Trophoblast cell (in vitro differentiated cells and primary cell): ENCODE data around the gene NKAIN4.

Source experiments
- DNase-seq, 2 donors: peaks; one replicate each; pipeline ENCODE4 v3.0.0-alpha.2; 2016
- H2AFZ ChIP-seq: 2 replicates; pipeline ENCODE4 v1.6.1; 2013; ENCODE audit warnings: low read length, moderate library complexity, mild to moderate bottlenecking; ENCODE audit not compliant: insufficient read depth, poor library complexity
- H2AK5ac ChIP-seq: 2 replicates; pipeline ENCODE4 v1.6.1; 2013; ENCODE audit warnings: mild to moderate bottlenecking, low read length
- H2BK120ac ChIP-seq: 2 replicates; pipeline ENCODE4 v1.6.1; 2013; ENCODE audit warnings: low read length, mild to moderate bottlenecking, moderate library complexity; ENCODE audit not compliant: insufficient read depth, poor library complexity
- H2BK12ac ChIP-seq: 2 replicates; pipeline ENCODE4 v1.6.1; 2013; ENCODE audit warnings: mild to moderate bottlenecking, low read length, moderate library complexity
- H2BK5ac ChIP-seq: 2 replicates; pipeline ENCODE4 v1.6.1; 2013; ENCODE audit warnings: low read length, low read depth, moderate library complexity, mild to moderate bottlenecking; ENCODE audit not compliant: poor library complexity
- H3K14ac ChIP-seq: 2 replicates; pipeline ENCODE4 v1.6.1; 2013; ENCODE audit warnings: mild to moderate bottlenecking, low read length
- H3K18ac ChIP-seq: 2 replicates; pipeline ENCODE4 v1.6.1; 2013; ENCODE audit warnings: mild to moderate bottlenecking, low read length
- H3K23ac ChIP-seq: 2 replicates; pipeline ENCODE4 v1.6.1; 2013; ENCODE audit warnings: low read length
- H3K27ac ChIP-seq: 2 replicates; pipeline ENCODE4 v1.5.1; 2013; ENCODE audit warnings: low read depth, mild to moderate bottlenecking, inconsistent platforms, low read length, moderate library complexity
- H3K27me3 ChIP-seq: 2 replicates; pipeline ENCODE4 v1.6.1; 2013; ENCODE audit warnings: inconsistent platforms, mild to moderate bottlenecking, low read length, moderate library complexity; ENCODE audit not compliant: insufficient read depth
- H3K36me3 ChIP-seq, 2 experiments: 1 replicate in 1 of 2; 2 replicates in 1 of 2; pipeline ENCODE4 v1.6.1; 2013; ENCODE audit warnings: low read length in 2 of 2, mild to moderate bottlenecking in 2 of 2, moderate library complexity in 1 of 2; ENCODE audit not compliant: insufficient read depth in 2 of 2, control insufficient read depth in 1 of 2
- H3K4ac ChIP-seq: 2 replicates; pipeline ENCODE4 v1.6.1; 2013; ENCODE audit warnings: low read depth, mild to moderate bottlenecking, low read length, moderate library complexity
- H3K4me1 ChIP-seq, 2 experiments: 1 replicate in 1 of 2; 2 replicates in 1 of 2; pipeline ENCODE4 v1.6.1; 2013; ENCODE audit warnings: low read length in 2 of 2, mild to moderate bottlenecking in 2 of 2, moderate library complexity in 1 of 2; ENCODE audit not compliant: insufficient read depth in 2 of 2, control insufficient read depth in 1 of 2
- H3K4me2 ChIP-seq: 2 replicates; pipeline ENCODE4 v1.6.1; 2013; ENCODE audit warnings: inconsistent platforms, mild to moderate bottlenecking, low read length, moderate library complexity
- H3K4me3 ChIP-seq: 2 replicates; pipeline ENCODE4 v1.5.1; 2013; ENCODE audit warnings: mild to moderate bottlenecking, low read depth, low read length, inconsistent platforms
- H3K79me1 ChIP-seq: one replicate; pipeline ENCODE4 v1.6.1; 2013; ENCODE audit warnings: low read length
- H3K79me2 ChIP-seq: 2 replicates; pipeline ENCODE4 v1.6.1; 2013; ENCODE audit warnings: low read length, mild to moderate bottlenecking; ENCODE audit not compliant: control insufficient read depth, insufficient read depth, poor library complexity
- H3K9ac ChIP-seq: 2 replicates; pipeline ENCODE4 v1.6.1; 2013; ENCODE audit warnings: mild to moderate bottlenecking, low read length
- H3K9me3 ChIP-seq: 2 replicates; pipeline ENCODE4 v1.6.1; 2013; ENCODE audit warnings: low read depth, mild to moderate bottlenecking, control low read depth, inconsistent platforms, low read length; ENCODE audit not compliant: insufficient read depth
- H4K12ac ChIP-seq: 2 replicates; pipeline ENCODE4 v1.6.1; 2013; ENCODE audit warnings: low read depth, mild to moderate bottlenecking, low read length, moderate library complexity
- H4K8ac ChIP-seq: 2 replicates; pipeline ENCODE4 v1.6.1; 2013; ENCODE audit warnings: low read depth, mild to moderate bottlenecking, low read length, moderate library complexity
- H4K91ac ChIP-seq: one replicate; pipeline ENCODE4 v1.6.1; 2013; ENCODE audit warnings: low read depth, mild to moderate bottlenecking, low read length, moderate library complexity
- WGBS: extraction: QIAGEN DNeasy Blood & Tissue Kit; methylation state at CpG from one replicate; pipeline ENCODE4 v1.1.7; 2013; ENCODE audit warnings: missing lambda C conversion rate; ENCODE audit not compliant: insufficient read length, insufficient coverage; ENCODE audit errors: extremely low coverage; 5-methylcytosine and 5-hydroxymethylcytosine counted together

NKAIN4 gene

GRCh38 chr20:63279931-63280330, 25.7 kb upstream of the NKAIN4 start:
- no peak overlapping the region for H4K91ac ChIP-seq

GRCh38 chr20:63278661-63279060, 24.4 kb upstream of the NKAIN4 start:
- Histone ChIP-seq H3K23ac (no peak overlapping the region), H3K4me1 (peaks cover 3% of the 10 kb centered on the region in 2 experiments), H3K18ac (no peak overlapping the region), H2BK12ac (no peak overlapping the region), H4K91ac (no peak overlapping the region), H3K27ac (no peak overlapping the region), H3K79me2 (peaks cover 14% of the 10 kb centered on the region), H4K8ac (no peak overlapping the region), H3K9me3 (peaks cover 5% of the 10 kb centered on the region), H3K4me2 (no peak overlapping the region), H3K4ac (no peak overlapping the region), H3K4me3 (no peak overlapping the region), H3K27me3 (no peaks in the 10 kb centered on the region), H3K36me3 (peaks cover 88% of the 10 kb centered on the region in 2 experiments), H3K9ac (no peak overlapping the region), H2BK5ac (no peak overlapping the region), H3K14ac (no peak overlapping the region), H4K12ac (no peak overlapping the region), H3K79me1 (no peaks in the 10 kb centered on the region), H2AK5ac (no peak overlapping the region), H2BK120ac (no peak overlapping the region), H2AFZ (no peak overlapping the region)
- DNase-seq = no peak
- WGBS = no CpG with 5 or more reads among the region's 17 CpGs

More at GRCh38 chr20:63279931-63280330, 25.7 kb upstream of the NKAIN4 start:
- Histone ChIP-seq H3K18ac (no peak overlapping the region), H3K4ac (no peak overlapping the region), H3K27ac (no peak overlapping the region), H3K23ac (no peak overlapping the region), H3K4me1 (no peaks in the 10 kb centered on the region), H3K9ac (no peak overlapping the region), H3K36me3 (peaks cover 93 to 95% of the 10 kb centered on the region in 2 experiments), H3K9me3 (peaks cover 7% of the 10 kb centered on the region), H2AK5ac (no peak overlapping the region), H2BK5ac (no peak overlapping the region), H3K79me2 (peaks cover 4% of the 10 kb centered on the region), H3K4me2 (no peak overlapping the region), H4K8ac (no peak overlapping the region), H3K27me3 (no peaks in the 10 kb centered on the region), H3K4me3 (no peak overlapping the region), H2BK120ac (no peak overlapping the region), H2AFZ (no peak overlapping the region), H3K14ac (no peak overlapping the region), H2BK12ac (no peak overlapping the region), H3K79me1 (no peaks in the 10 kb centered on the region), H4K12ac (no peak overlapping the region)
- no CpG with 5 or more reads among the region's 15 CpGs for WGBS
- DNase-seq = no peak

DNA sequence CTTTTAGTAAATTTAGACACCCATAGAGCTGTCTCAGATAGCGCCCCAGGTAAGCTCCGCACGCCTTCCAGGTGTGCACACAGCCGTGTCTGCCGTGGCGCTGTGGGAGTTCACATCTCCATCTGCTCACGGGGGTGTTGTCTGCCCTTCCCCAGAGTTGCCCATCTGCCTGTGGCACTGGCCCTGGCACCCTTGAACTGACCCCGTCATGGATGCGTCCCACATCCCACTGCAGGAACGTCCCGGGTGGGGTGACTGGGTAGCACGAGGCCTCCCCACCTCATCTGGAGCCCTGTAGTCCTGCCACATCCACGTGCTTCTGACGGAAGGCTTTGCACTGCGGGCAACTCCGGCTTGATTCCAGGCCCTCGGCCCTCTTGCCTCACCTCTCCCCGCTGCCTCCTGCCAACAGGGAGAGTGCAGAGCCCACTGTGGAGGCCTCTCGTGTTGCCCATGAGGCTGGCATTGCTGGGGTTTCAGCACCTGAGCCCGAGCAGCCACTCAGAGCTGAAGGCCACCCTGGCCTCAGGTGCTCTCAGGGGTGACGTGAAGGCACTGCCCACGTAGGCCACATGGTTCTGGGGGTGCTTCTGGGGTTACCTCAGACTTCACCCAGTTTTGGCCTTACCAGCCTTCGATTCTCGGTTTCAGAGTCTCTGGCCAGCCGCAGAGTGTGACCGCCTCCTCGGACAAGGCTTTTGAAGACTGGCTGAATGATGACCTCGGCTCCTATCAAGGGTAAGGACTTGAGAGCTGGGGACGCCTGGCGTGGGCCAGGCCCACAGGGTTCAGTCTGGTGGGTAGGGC, 23.4 kb upstream of the NKAIN4 start:
- no CpG with 5 or more reads among the region's 30 CpGs for WGBS
- H3K27me3 ChIP-seq = no peaks in the 10 kb centered on the region
- H3K23ac ChIP-seq = no peak overlapping the region
- H3K79me2 ChIP-seq = peaks cover 22% of the 10 kb centered on the region
- no peak for DNase-seq
- H3K4me1 ChIP-seq = peaks cover 4 to 5% of the 10 kb centered on the region in 2 experiments
- no peak overlapping the region for H2BK120ac ChIP-seq
- H4K12ac ChIP-seq = no peak overlapping the region
- no peak overlapping the region for H3K4ac ChIP-seq
- no peak overlapping the region for H3K9ac ChIP-seq
- no peak overlapping the region for H3K27ac ChIP-seq
- H4K91ac ChIP-seq = no peak overlapping the region
- no peak overlapping the region for H3K4me2 ChIP-seq
- no peak overlapping the region for H2AFZ ChIP-seq
- H3K36me3 ChIP-seq = peaks cover 78 to 79% of the 10 kb centered on the region in 2 experiments
- H3K18ac ChIP-seq = no peak overlapping the region
- H3K79me1 ChIP-seq = peaks cover 5% of the 10 kb centered on the region
- H2BK5ac ChIP-seq = no peak overlapping the region
- H3K4me3 ChIP-seq = no peak overlapping the region
- no peak overlapping the region for H4K8ac ChIP-seq
- peaks cover 5% of the 10 kb centered on the region for H3K9me3 ChIP-seq
- no peak overlapping the region for H2BK12ac ChIP-seq
- H3K14ac ChIP-seq = no peak overlapping the region
- H2AK5ac ChIP-seq = no peak overlapping the region

DNA sequence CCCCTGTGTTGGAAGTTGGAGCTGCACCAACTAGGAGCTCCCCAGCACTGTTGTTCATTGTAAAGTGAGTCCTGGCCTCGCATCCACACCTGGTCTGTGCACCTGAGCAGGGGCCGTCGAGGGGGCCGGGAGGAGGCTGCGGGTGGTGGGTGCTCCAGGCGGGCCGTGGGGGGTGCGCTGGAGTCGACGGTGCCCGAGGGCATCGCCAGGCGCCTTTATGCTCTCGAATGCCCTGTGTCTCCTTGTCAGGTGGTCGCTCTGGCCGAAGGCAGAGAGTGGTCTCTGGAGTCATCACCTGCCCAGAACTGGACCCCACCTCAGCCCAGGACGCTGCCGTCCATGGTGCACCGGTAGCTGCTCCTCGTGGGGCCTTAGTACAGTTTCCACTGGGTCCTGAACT, 22.7 kb upstream of the NKAIN4 start:
- no peak overlapping the region for H3K9ac ChIP-seq
- no peak overlapping the region for H3K14ac ChIP-seq
- no peak overlapping the region for H4K12ac ChIP-seq
- H2BK120ac ChIP-seq = no peak overlapping the region
- no peak overlapping the region for H2AFZ ChIP-seq
- WGBS = no CpG with 5 or more reads among the region's 20 CpGs
- H2BK12ac ChIP-seq = no peak overlapping the region
- H3K79me1 ChIP-seq = peaks cover 8% of the 10 kb centered on the region
- DNase-seq = no peak
- no peak overlapping the region for H3K27ac ChIP-seq
- H4K8ac ChIP-seq = no peak overlapping the region
- peaks cover 5% of the 10 kb centered on the region for H3K9me3 ChIP-seq
- H3K23ac ChIP-seq = no peak overlapping the region
- no peaks in the 10 kb centered on the region for H3K27me3 ChIP-seq
- peaks cover 71% of the 10 kb centered on the region in 2 experiments for H3K36me3 ChIP-seq
- H2BK5ac ChIP-seq = no peak overlapping the region
- no peak overlapping the region for H3K4me3 ChIP-seq
- no peak overlapping the region for H3K4ac ChIP-seq
- no peak overlapping the region for H3K18ac ChIP-seq
- peaks cover 4 to 5% of the 10 kb centered on the region in 2 experiments for H3K4me1 ChIP-seq
- no peak overlapping the region for H2AK5ac ChIP-seq
- H3K4me2 ChIP-seq = no peak overlapping the region
- H3K79me2 ChIP-seq = peaks cover 25% of the 10 kb centered on the region
- H4K91ac ChIP-seq = no peak overlapping the region
